AG09319 (cell line): ENCODE results near the gene LSS.
A peak's percentile ranks its signal among the peaks of the same experiment; 100 is the strongest.
"Not testable (repeated sequence)": the region's sequence is repeated elsewhere in the genome, so short reads cannot be mapped to it uniquely, and the experiment has no call there.

Source experiments
- DNase-seq: peaks from one replicate; pipeline ENCODE4 v3.0.0-alpha.2; 2010; ENCODE audit warnings: low read depth; ENCODE audit errors: extremely low read depth
- TF ChIP-seq, protein P1 (sequence below): IDR thresholded peaks from 2 replicates; pipeline ENCODE4 v1.5.1; 2011; ENCODE audit warnings: low read depth, mild to moderate bottlenecking, inconsistent platforms, low read length, moderate library complexity

LSS gene

DNA sequence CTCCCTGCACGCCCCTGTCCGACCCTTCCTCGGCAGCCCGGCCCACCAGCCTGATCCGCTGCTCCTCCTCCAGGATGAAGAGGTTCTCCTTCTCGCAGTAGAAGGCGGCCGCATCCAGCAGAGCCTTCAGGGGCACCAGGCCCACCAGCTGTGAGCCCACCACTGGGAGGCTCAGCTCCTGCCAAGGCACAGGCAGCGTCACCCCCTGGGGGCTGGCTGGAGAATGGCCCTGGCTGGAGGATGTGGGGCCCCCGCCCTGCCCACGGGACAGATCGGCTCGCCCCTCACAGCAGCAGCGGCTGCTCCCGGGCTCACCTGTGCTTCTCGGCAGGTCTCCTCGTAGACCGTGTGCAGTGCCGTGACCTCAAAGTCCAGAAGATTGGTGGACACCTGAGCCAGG is 78.5 kb downstream of the LSS start:
- no peak for DNase-seq
- TF ChIP-seq, protein P1, sequence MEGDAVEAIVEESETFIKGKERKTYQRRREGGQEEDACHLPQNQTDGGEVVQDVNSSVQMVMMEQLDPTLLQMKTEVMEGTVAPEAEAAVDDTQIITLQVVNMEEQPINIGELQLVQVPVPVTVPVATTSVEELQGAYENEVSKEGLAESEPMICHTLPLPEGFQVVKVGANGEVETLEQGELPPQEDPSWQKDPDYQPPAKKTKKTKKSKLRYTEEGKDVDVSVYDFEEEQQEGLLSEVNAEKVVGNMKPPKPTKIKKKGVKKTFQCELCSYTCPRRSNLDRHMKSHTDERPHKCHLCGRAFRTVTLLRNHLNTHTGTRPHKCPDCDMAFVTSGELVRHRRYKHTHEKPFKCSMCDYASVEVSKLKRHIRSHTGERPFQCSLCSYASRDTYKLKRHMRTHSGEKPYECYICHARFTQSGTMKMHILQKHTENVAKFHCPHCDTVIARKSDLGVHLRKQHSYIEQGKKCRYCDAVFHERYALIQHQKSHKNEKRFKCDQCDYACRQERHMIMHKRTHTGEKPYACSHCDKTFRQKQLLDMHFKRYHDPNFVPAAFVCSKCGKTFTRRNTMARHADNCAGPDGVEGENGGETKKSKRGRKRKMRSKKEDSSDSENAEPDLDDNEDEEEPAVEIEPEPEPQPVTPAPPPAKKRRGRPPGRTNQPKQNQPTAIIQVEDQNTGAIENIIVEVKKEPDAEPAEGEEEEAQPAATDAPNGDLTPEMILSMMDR: no peak

DNA sequence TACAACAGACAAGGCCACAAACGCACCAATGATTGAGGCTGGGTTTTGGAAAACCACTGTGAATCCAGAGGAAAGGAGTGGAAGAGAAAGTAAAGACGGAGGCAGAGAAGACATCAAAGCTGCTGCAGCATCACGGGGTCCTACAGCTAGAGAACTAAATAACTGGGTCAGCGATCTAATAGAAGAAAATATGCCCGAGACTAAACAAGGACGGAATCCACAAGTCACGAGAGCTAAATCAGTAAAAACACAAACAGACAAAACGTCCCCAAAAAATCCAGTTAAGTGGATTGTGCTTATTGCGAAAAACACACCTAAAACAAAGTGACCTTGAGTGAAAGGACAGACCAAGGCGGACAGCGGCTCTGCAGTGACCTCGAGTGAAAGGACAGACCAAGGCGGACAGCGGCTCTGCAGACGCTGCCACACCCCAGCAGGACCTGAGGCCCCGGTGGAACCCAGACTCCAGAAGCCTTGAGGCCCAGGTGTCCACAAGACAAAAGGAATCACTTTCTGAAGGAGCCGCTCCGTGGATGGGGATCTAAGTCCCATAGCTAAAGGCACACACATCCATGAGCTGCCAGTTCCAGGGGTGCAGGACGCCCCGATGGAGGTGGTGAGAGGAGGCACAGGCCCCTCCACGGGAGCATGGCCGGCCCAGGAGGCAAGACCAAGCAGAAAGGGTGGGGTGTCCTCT is 79.2 kb downstream of the LSS start:
- no peak for DNase-seq
- TF ChIP-seq, protein P1: no peak

DNA sequence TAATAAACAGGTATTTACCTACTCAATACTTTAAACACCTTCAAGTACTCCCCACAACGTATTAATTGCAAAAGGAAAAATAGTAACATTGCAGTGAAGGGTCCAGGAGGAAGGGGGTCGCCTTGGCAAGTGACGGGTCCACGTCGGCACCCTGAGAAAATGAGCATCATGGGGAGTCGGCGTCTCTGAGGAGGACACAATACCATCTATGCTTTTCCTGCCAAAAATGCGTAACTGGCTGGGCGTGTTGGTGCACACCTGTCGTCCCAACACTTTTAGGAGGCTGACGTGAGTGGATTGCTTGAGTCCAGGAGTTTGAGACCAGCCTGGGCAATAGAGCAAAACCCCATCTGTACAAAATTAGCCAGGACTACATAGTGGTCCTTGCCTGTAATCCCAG is 80.5 kb downstream of the LSS start:
- no peak for DNase-seq
- TF ChIP-seq, protein P1: no peak

DNA sequence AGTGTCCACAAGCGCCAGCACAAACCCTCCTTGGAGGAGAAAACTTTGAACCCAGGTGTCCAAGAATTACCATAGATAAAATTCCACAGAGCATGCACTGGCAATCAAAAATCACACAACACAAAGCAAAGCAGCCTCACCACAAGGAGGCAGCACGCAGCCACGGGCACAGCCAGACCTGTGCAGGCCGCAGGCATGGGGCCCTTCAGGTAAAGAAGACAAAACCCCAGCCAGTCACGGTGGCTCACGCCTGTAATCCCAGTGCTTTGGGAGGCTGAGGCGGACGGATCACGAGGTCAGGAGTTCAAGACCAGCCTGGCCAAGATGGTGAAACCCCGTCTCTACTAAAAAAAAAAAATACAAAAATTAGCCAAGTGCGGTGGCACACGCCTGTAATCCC is 81.1 kb downstream of the LSS start:
- TF ChIP-seq, protein P1: peak; percentile 58
- DNase-seq: not testable (repeated sequence)

DNA sequence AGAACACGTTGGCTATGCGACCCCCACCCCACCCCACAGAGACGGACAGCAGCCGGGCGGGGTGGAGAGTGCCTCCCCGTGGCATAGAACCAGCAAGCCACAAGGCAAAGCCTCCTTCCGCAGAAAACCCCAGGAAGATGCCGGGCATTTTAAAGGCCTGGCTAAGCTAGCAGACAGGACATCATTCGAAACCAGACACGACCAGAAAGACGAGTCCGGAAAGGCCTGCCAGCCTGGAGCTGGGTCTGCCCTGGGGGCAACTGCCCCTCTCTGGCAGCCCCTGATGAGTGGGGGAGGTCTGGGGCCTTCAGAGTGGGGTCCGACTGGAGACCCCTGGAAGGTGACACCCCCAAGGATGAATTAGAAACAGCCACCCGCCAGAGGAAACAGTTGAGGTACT is 81.7 kb downstream of the LSS start:
- DNase-seq: no peak
- TF ChIP-seq, protein P1: no peak

DNA sequence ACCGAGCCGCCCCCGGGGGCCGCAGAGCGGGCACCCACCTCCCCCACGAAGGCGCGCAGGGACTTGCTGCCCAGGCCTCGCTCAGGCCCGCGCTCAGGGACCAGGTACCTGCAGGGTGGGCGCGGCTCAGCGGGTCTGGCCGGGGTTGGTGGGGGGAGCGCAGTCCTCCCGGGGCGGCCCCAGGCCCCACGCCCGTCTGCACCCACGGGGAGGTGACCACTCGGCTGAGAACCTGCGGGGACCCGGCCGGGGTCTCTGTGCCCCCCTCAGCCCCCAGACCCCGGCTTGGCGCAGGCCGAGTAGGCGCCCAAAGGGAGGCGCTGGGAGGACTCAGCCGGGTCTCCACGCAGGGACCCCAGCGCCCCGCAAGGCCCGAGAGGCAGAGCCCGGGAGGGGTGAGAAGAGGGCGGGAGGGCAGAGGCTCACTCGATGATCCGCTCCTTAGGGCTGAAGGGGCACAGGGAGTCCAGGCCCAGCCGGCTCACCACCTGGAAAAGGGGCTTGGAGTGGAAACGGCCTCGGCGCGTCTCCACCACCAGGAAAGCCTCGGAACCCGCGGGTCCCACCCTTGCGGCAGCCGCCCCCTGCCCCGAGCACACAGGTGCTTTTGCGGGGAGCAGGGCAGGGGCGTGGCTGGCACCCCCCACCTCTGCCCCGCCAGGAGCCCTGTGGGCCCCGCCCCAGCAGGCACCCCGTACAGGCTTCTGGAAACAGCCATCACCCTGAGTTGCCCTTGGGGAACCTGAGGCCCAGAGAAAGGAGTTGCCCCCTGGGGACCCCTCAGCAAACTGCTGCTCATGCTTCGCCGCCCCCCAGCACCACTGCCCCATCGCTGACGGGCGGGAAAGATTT is 82.5 kb downstream of the LSS start:
- DNase-seq: no peak
- TF ChIP-seq, protein P1: no peak

DNA sequence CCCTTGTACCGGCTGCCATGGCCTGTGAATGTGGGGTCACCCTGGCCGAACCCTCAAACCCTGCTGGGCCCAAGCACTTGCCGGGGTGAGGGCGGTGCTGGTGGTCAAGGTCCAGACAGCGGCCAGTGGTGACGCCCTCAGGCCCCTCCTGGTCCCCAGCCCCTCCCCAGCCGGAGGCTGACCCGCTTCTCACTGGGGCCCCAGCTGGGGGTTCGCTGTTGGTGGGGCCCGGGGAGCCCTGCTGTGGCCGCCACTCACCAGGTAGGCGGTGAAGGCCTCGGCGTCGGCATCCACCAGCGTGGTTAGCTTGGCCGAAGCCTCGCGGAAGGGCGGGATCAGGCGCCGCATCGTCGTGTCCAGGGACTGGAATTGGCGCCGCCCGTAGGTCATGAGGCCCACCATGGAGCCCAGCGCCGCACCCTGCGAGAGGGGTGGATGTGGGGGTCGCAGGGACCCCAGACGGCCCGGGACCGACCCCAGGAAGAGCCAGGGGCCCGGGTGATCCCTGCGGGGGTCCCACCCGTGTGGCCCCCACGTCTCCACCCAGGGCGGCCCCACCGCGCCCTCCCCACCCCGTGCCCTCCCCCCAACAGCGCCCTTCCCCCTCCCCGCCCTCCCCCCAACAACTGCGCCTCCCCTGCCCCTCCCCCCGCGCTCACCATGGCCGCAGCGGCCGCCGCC is 83.3 kb downstream of the LSS start:
- TF ChIP-seq, protein P1: no peak

More for the DNA sequence above, 83.3 kb downstream of the LSS start:
- DNase-seq: no peak
